H1 (cell line): ENCODE results near the gene CAPN6. TPM values are rescaled to one million over a fixed set of nuclear protein-coding genes. Genes with fewer than 3 reads are reported as not detected.

Experiments used
- CTCF ChIA-PET: fragments of 300-600 bp; sonication (Branson Sonifier 250); formaldehyde crosslinking; loops from one replicate; lab custom pipeline; 2021; ENCODE audit not compliant: partially characterized antibody; lab: Charles Lee
- POLR2A ChIA-PET: fragments of 300-600 bp; sonication (Branson Sonifier 250); formaldehyde crosslinking; loops from one replicate; lab custom pipeline; 2021; ENCODE audit warnings: inconsistent platforms; ENCODE audit not compliant: partially characterized antibody; lab: Charles Lee
- DNase-seq, 2 experiments: peaks; one replicate each; pipeline versions ENCODE4 v3.0.0 to v3.0.0-alpha.2; 2010 to 2022; ENCODE audit warnings: low spot score in 2 of 2, low read depth in 1 of 2, mixed read lengths in 1 of 2
- FAIRE-seq: peaks from 2 replicates; lab custom pipeline; 2011; peaks lifted over from hg19 to GRCh38; lab: Jason Lieb, UNC
- H2AFZ ChIP-seq: 2 replicates; pipeline ENCODE4 v1.8.1; 2012; ENCODE audit warnings: low read length, inconsistent platforms
- H2AK5ac ChIP-seq: 2 replicates; pipeline ENCODE4 v1.6.1; 2013; ENCODE audit warnings: low read depth, low read length
- H2BK120ac ChIP-seq: replicated peaks from 2 replicates; pipeline ENCODE3; 2013; ENCODE audit warnings: low read depth, low read length, inconsistent platforms
- H2BK12ac ChIP-seq: 2 replicates; pipeline ENCODE4 v1.6.1; 2013; ENCODE audit warnings: low read depth, low read length
- H2BK15ac ChIP-seq: 2 replicates; pipeline ENCODE4 v1.6.1; 2013; ENCODE audit warnings: low read length
- H2BK20ac ChIP-seq: 2 replicates; pipeline ENCODE4 v1.6.1; 2013; ENCODE audit warnings: low read length
- H2BK5ac ChIP-seq: 2 replicates; pipeline ENCODE4 v1.6.1; 2013; ENCODE audit warnings: low read depth, low read length
- H3K14ac ChIP-seq: 2 replicates; pipeline ENCODE4 v1.6.1; 2013; ENCODE audit warnings: inconsistent platforms; ENCODE audit not compliant: insufficient read length
- H3K18ac ChIP-seq: 2 replicates; pipeline ENCODE4 v1.6.1; 2013; ENCODE audit warnings: low read length; ENCODE audit errors: extremely low read depth
- H3K23ac ChIP-seq: 2 replicates; pipeline ENCODE4 v1.6.1; 2013; ENCODE audit warnings: inconsistent platforms; ENCODE audit not compliant: insufficient read length
- H3K23me2 ChIP-seq: 2 replicates; pipeline ENCODE4 v1.6.1; 2013; ENCODE audit warnings: low read depth, low read length
- H3K27ac ChIP-seq: 2 replicates; pipeline ENCODE4 v1.6.1; 2011; ENCODE audit warnings: low read depth, low read length, inconsistent platforms
- H3K27me3 ChIP-seq, 4 experiments: replicated peaks in 1 of 4; 1 replicate in 1 of 4; 2 replicates in 3 of 4; pipeline versions ENCODE4 v1.6.1 to v1.8.1; 2011 to 2013; ENCODE audit warnings: low read length in 3 of 4, mild to moderate bottlenecking in 3 of 4, inconsistent platforms in 2 of 4, mixed read lengths in 2 of 4, moderate library complexity in 1 of 4; ENCODE audit not compliant: control insufficient read depth in 3 of 4, insufficient read depth in 3 of 4; ENCODE audit errors: extremely low read depth in 1 of 4
- H3K36me3 ChIP-seq, 4 experiments: 2 replicates each; pipeline versions ENCODE4 v1.6.1 to v1.8.1; 2011 to 2013; ENCODE audit warnings: mild to moderate bottlenecking in 4 of 4, low read length in 3 of 4, moderate library complexity in 2 of 4, control low read depth in 1 of 4, inconsistent platforms in 1 of 4; ENCODE audit not compliant: insufficient read depth in 4 of 4, control insufficient read depth in 2 of 4
- H3K4ac ChIP-seq: replicated peaks from 2 replicates; pipeline ENCODE3; 2013; ENCODE audit warnings: low read length, low read depth, mixed read lengths, inconsistent platforms; ENCODE audit not compliant: insufficient read length
- H3K4me1 ChIP-seq, 4 experiments: replicated peaks in 1 of 4; 1 replicate in 1 of 4; 2 replicates in 3 of 4; pipeline versions ENCODE4 v1.6.1 to v1.8.1; 2011 to 2013; ENCODE audit warnings: low read length in 3 of 4, inconsistent platforms in 2 of 4, mixed read lengths in 1 of 4; ENCODE audit not compliant: insufficient read depth in 4 of 4, control insufficient read depth in 3 of 4
- H3K4me2 ChIP-seq, 2 experiments: 2 replicates each; pipeline versions ENCODE4 v1.6.1 to v1.8.1; 2011 to 2013; ENCODE audit warnings: low read depth in 2 of 2, low read length in 2 of 2, control low read depth in 1 of 2, inconsistent platforms in 1 of 2, mild to moderate bottlenecking in 1 of 2; ENCODE audit not compliant: insufficient read depth in 1 of 2
- H3K4me3 ChIP-seq, 4 experiments: fragments of 200-600, 300-600 bp in 1 of 4; sonication (generic), shearing (Covaris generic), sonication (Bioruptor Twin) in 1 of 4; 2 replicates each; pipeline versions ENCODE4 v1.5.1 to v1.8.1; 2011 to 2016; ENCODE audit warnings: low read length in 4 of 4, low read depth in 3 of 4, control low read depth in 2 of 4, inconsistent platforms in 2 of 4, mild to moderate bottlenecking in 2 of 4, mixed read lengths in 1 of 4, moderate library complexity in 1 of 4; ENCODE audit not compliant: insufficient read depth in 2 of 4; ENCODE audit errors: extremely low read depth in 1 of 4
- H3K56ac ChIP-seq: replicated peaks from 2 replicates; pipeline ENCODE3; 2013; ENCODE audit warnings: low read depth, mild to moderate bottlenecking, mixed read lengths, low read length, inconsistent platforms; ENCODE audit not compliant: insufficient read length
- H3K79me1 ChIP-seq: 2 replicates; pipeline ENCODE4 v1.6.1; 2013; ENCODE audit warnings: low read depth, low read length, control low read depth
- H3K79me2 ChIP-seq, 2 experiments: 2 replicates each; pipeline versions ENCODE4 v1.6.1 to v1.8.1; 2012 to 2013; ENCODE audit warnings: low read length in 2 of 2, mild to moderate bottlenecking in 2 of 2, inconsistent platforms in 1 of 2; ENCODE audit not compliant: insufficient read depth in 2 of 2, control insufficient read depth in 1 of 2
- H3K9ac ChIP-seq, 4 experiments: replicated peaks in 1 of 4; 1 replicate in 1 of 4; 2 replicates in 3 of 4; pipeline versions ENCODE4 v1.6.1 to v1.8.1; 2011 to 2013; ENCODE audit warnings: low read depth in 3 of 4, low read length in 3 of 4, control low read depth in 2 of 4, mild to moderate bottlenecking in 2 of 4, moderate library complexity in 2 of 4, inconsistent platforms in 1 of 4; ENCODE audit errors: extremely low read depth in 1 of 4
- H3K9me3 ChIP-seq, 2 experiments: 2 replicates each; pipeline versions ENCODE4 v1.6.1 to v1.8.1; 2012 to 2013; ENCODE audit warnings: mild to moderate bottlenecking in 2 of 2, moderate library complexity in 2 of 2, control low read depth in 1 of 2, inconsistent platforms in 1 of 2, low read depth in 1 of 2, low read length in 1 of 2, mixed read lengths in 1 of 2; ENCODE audit not compliant: insufficient read depth in 2 of 2
- H4K20me1 ChIP-seq, 2 experiments: replicated peaks in 1 of 2; 2 replicates each; pipeline versions ENCODE3 to v1.8.1; 2011 to 2013; ENCODE audit warnings: inconsistent platforms in 2 of 2, low read length in 2 of 2, mild to moderate bottlenecking in 1 of 2; ENCODE audit not compliant: insufficient read depth in 2 of 2, control insufficient read depth in 1 of 2
- H4K5ac ChIP-seq: 2 replicates; pipeline ENCODE4 v1.6.1; 2013; ENCODE audit warnings: low read length, low read depth, mixed read lengths, inconsistent platforms; ENCODE audit not compliant: insufficient read length
- H4K8ac ChIP-seq: 2 replicates; pipeline ENCODE4 v1.8.0; 2013; ENCODE audit warnings: mild to moderate bottlenecking, moderate library complexity, low read length, inconsistent platforms; ENCODE audit not compliant: insufficient read depth; ENCODE audit errors: extremely low read depth
- H4K91ac ChIP-seq: replicated peaks from 2 replicates; pipeline ENCODE3; 2013; ENCODE audit warnings: low read length, mixed read lengths, inconsistent platforms; ENCODE audit not compliant: insufficient read length
- ASH2L ChIP-seq: fragments of 200-600, 300-600 bp; sonication (generic); IDR thresholded peaks from one replicate; pipeline ENCODE4 v1.7.1; 2017; ENCODE audit warnings: low read length
- FOSL1 ChIP-seq: IDR thresholded peaks from 2 replicates; pipeline ENCODE4 v1.6.1; 2011; ENCODE audit warnings: mild to moderate bottlenecking, low read depth, low read length, moderate library complexity; ENCODE audit not compliant: insufficient read depth
- GABPA ChIP-seq: IDR thresholded peaks from 2 replicates; pipeline ENCODE4 v1.6.1; 2011; ENCODE audit warnings: mild to moderate bottlenecking, low read length, moderate library complexity, borderline replicate concordance; ENCODE audit not compliant: insufficient read depth
- KDM4A ChIP-seq: IDR thresholded peaks from one replicate; pipeline ENCODE4 v1.7.1; 2012; ENCODE audit warnings: low read depth, mild to moderate bottlenecking, moderate library complexity, low read length, inconsistent platforms; ENCODE audit not compliant: severe bottlenecking
- POLR2A ChIP-seq, 2 experiments: IDR thresholded peaks; 1 replicate in 1 of 2; 2 replicates in 1 of 2; pipeline ENCODE4 v1.6.1; 2011; ENCODE audit warnings: low read depth in 2 of 2, low read length in 2 of 2, mild to moderate bottlenecking in 2 of 2; ENCODE audit errors: control extremely low read depth in 1 of 2
- SP1 ChIP-seq: IDR thresholded peaks from 2 replicates; pipeline ENCODE4 v1.6.1; 2011; ENCODE audit warnings: low read depth, low read length
- SP2 ChIP-seq: IDR thresholded peaks from 2 replicates; pipeline ENCODE4 v1.6.1; 2012; ENCODE audit warnings: mild to moderate bottlenecking, low read length, inconsistent platforms
- WGBS, 2 experiments: shearing (Covaris generic) in 1 of 2; methylation state at CpG; one replicate each; pipeline versions ENCODE4 v1.1.6 to v1.1.7; 2013 to 2015; ENCODE audit warnings: low lambda C conversion rate in 2 of 2, mixed read lengths in 2 of 2, inconsistent platforms in 1 of 2, low coverage in 1 of 2, missing lambda C conversion rate in 1 of 2; ENCODE audit not compliant: insufficient replicate concordance in 2 of 2, insufficient coverage in 1 of 2, insufficient read length in 1 of 2; ENCODE audit errors: extremely low coverage in 1 of 2, missing lambda C conversion rate in 1 of 2; 5-methylcytosine and 5-hydroxymethylcytosine counted together
- polyA plus RNA-seq, 7 experiments: library from polyadenylated mRNA; depleted of rRNA in 3 of 7; stranded (reverse) in 5 of 7; unstranded in 2 of 7; fragments of >200 nt in 5 of 7; fragments of 200-250 nt in 2 of 7; gene quantifications; 1 replicate in 5 of 7; 2 replicates in 1 of 7; 4 replicates in 1 of 7; pipeline versions ENCODE4 v1.2.1 to v1.2.3, GENCODE V29; 2011 to 2013; ENCODE audit warnings: missing spikeins in 2 of 7, mixed read lengths in 2 of 7
- total RNA-seq: library from RNA; stranded (reverse); fragmentation: NEBNext Ultra II Directional; extraction: Animal tissue kit (Norgen Biotek cat#: 25700); gene quantifications from 2 replicates; pipeline ENCODE4 v1.2.1, GENCODE V29; 2021

CAPN6 gene
- total and polyA plus RNA-seq, 2 of the 8 experiments (the other 6 are each of a cell fraction or from before 2014, with no cell fraction given): 5.3 to 10.6 TPM

- WGBS, 2 experiments: 73% methylated on average over 3 of the region's 3 CpGs; no CpG with 5 or more reads in 1 of the 2 experiments
- Histone ChIP-seq H2AFZ (no peak overlapping the region), H3K18ac (no peak overlapping the region), H3K23me2 (no peaks in the 10 kb centered on the region), H2BK12ac (no peak overlapping the region), H2BK120ac (no peak overlapping the region), H3K27me3 (no peaks in the 10 kb centered on the region), H2AK5ac (no peak overlapping the region), H4K5ac (no peak overlapping the region), H4K91ac (no peak overlapping the region), H3K36me3 (no peaks in the 10 kb centered on the region), H3K79me2 (no peaks in the 10 kb centered on the region), H3K9ac (no peak overlapping the region), H3K4me2 (no peak overlapping the region), H3K79me1 (no peaks in the 10 kb centered on the region), H3K9me3 (no peaks in the 10 kb centered on the region), H4K8ac (no peak overlapping the region), H2BK5ac (no peak overlapping the region), H4K20me1 (no peaks in the 10 kb centered on the region), H3K4me1 (no peaks in the 10 kb centered on the region), H3K56ac (no peak overlapping the region), H3K4me3 (no peak overlapping the region), H3K14ac (no peak overlapping the region), H3K4ac (no peak overlapping the region), H2BK15ac (no peak overlapping the region), H3K27ac (no peak overlapping the region), H3K23ac (no peak overlapping the region), H2BK20ac (no peak overlapping the region)
- POLR2A ChIA-PET: no interaction called here
- CTCF ChIA-PET: interaction anchor here (0.6 to 4.4 kb wide), 3 partner anchors 15 to 188 kb away, joined by 4 to 15 read pairs (median 5); no protein-coding TSS in a partner anchor
- DNase-seq (no peak), FAIRE-seq (no peak)
- TF ChIP-seq SP2 (no peak), POLR2A (IDR thresholded peaks at IDR 0.05; ENCODE audit: control extremely low read depth in 1 of 2, low read depth in 2 of 2, low read length in 2 of 2) (no peak), ASH2L (no peak), GABPA (no peak), FOSL1 (no peak), SP1 (no peak), KDM4A (no peak)
Observed at GRCh38 chrX:111259559-111259958, 10.7 kb downstream of the CAPN6 start.
